Measurements from ENCODE around the gene FARSB. TPM values are rescaled to one million over a fixed set of nuclear protein-coding genes. Genes with fewer than 3 reads are reported as not detected.

FARSB gene
- 10.7 and 23.4 TPM in 2 replicates for total RNA-seq

GRCh38 chr2:222655787-222656525, at the start of gene FARSB:
TSS of gene FARSB (minus strand) at chr2:222656092. CDS start at chr2:222656073, 19 bp downstream.

GRCh38 chr2:222671259-222672067, 15.6 kb upstream of the FARSB start, which contains the start of gene MOGAT1:
TSS of gene MOGAT1 (plus strand) at chr2:222671658. CDS start at chr2:222671786, 128 bp downstream.

Other genes starting within 250 kb of the FARSB start
- not detected in 2 replicates for gene SGPP2, start 231.5 kb downstream of the FARSB start, total RNA-seq
- gene MOGAT1, start 15.6 kb upstream of the FARSB start, total RNA-seq, result not detected in 2 replicates
- gene ACSL3, start 204.9 kb upstream of the FARSB start, total RNA-seq, result 215 and 222 TPM in 2 replicates